ENCODE measurements around the gene GTF3C1.

DNA sequence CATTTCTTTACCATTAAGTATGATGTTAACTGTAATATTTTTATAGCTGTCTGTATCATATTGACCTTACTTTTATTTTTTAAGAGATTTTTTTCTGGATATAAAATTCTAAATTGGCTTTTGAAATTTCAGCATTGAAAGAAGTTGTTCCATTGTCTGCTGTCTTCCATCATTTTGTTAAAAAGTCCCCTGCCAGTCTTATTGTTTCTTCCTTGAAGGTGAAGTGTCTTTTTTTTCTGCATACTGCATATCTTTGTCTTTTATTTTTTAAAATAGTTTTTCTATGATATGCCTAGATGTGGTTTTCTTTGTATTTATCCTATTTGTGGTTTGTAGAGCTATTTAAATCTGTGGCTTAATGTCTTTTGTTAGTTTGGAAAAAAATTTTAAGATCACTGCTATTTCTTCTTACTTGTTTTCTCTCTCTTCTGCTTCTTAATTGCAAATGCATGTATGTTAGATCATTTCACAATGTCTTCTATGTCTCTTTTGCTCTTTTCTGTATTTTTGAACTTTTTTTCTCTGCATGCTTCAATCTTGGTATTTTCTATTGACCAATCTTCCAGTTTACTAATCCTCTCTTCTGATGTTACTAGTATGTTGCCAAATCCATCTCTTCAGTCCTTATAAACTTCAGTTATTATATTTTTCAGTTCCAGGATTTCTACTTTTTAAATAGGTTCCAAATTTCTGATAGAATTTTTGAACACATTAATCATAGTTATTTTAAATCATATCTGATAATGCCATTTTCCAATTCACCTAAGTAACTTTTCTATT is 127.6 kb downstream of the GTF3C1 start:
- TF ChIP-seq HMGXB4 (CRISPR knock-in tag; IDR thresholded peaks at IDR 0.05; ENCODE audit: borderline replicate concordance in 1 of 2, low read depth in 1 of 2): no peak
- no peak for TF ChIP-seq FIP1L1 (IDR thresholded peaks at IDR 0.05; ENCODE audit: borderline replicate concordance, insufficient read depth, low read depth, low read length)
- TF ChIP-seq, protein P1, sequence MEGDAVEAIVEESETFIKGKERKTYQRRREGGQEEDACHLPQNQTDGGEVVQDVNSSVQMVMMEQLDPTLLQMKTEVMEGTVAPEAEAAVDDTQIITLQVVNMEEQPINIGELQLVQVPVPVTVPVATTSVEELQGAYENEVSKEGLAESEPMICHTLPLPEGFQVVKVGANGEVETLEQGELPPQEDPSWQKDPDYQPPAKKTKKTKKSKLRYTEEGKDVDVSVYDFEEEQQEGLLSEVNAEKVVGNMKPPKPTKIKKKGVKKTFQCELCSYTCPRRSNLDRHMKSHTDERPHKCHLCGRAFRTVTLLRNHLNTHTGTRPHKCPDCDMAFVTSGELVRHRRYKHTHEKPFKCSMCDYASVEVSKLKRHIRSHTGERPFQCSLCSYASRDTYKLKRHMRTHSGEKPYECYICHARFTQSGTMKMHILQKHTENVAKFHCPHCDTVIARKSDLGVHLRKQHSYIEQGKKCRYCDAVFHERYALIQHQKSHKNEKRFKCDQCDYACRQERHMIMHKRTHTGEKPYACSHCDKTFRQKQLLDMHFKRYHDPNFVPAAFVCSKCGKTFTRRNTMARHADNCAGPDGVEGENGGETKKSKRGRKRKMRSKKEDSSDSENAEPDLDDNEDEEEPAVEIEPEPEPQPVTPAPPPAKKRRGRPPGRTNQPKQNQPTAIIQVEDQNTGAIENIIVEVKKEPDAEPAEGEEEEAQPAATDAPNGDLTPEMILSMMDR (CRISPR knock-in tag; IDR thresholded peaks at IDR 0.05): no peak
- no peak for TF ChIP-seq TCF7 (IDR thresholded peaks at IDR 0.05; ENCODE audit: low read depth)
- TF ChIP-seq SIN3B (IDR thresholded peaks at IDR 0.05; ENCODE audit: low read length): no peak
- no peak for TF ChIP-seq DPF2 (CRISPR knock-in tag; IDR thresholded peaks at IDR 0.05; ENCODE audit: borderline replicate concordance, low read depth)
- no peak for TF ChIP-seq TAF1 (CRISPR knock-in tag; IDR thresholded peaks at IDR 0.05)
- TF ChIP-seq, protein P2, sequence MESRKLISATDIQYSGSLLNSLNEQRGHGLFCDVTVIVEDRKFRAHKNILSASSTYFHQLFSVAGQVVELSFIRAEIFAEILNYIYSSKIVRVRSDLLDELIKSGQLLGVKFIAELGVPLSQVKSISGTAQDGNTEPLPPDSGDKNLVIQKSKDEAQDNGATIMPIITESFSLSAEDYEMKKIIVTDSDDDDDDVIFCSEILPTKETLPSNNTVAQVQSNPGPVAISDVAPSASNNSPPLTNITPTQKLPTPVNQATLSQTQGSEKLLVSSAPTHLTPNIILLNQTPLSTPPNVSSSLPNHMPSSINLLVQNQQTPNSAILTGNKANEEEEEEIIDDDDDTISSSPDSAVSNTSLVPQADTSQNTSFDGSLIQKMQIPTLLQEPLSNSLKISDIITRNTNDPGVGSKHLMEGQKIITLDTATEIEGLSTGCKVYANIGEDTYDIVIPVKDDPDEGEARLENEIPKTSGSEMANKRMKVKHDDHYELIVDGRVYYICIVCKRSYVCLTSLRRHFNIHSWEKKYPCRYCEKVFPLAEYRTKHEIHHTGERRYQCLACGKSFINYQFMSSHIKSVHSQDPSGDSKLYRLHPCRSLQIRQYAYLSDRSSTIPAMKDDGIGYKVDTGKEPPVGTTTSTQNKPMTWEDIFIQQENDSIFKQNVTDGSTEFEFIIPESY (CRISPR knock-in tag; IDR thresholded peaks at IDR 0.05): no peak

All from HepG2 (cell line).